OCI-LY3 (cell line): Measurements from ENCODE around the gene MAPK8IP2.
"Not testable (repeated sequence)": the region's sequence is repeated elsewhere in the genome, so short reads cannot be mapped to it uniquely, and the experiment has no call there.

Experiments
- EZH2phosphoT487 ChIP-seq: fragments of 200-600 bp; shearing (Covaris generic); IDR thresholded peaks from 2 replicates; pipeline ENCODE4 v1.6.1; 2018; ENCODE audit warnings: antibody characterized with exemption, mixed run types, low read depth
- TF ChIP-seq, protein P1 (sequence below): fragments of 200-600, 300-600 bp; sonication (generic); IDR thresholded peaks from 2 replicates; pipeline ENCODE4 v1.5.1; 2014; ENCODE audit warnings: antibody characterized with exemption, low read length, low read depth

DNA sequence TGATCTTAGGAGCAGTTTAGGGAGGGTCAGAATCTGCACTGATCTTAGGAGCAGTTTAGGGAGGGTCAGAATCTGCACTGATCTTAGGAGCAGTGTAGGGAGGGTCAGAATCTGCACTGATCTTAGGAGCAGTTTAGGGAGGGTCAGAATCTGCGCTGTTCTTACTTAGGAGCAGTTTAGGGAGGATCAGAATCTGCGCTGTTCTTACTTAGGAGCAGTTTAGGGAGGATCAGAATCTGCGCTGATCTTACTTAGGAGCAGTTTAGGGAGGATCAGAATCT lies 43.2 kb downstream of the MAPK8IP2 start:
- TF ChIP-seq, protein P1, sequence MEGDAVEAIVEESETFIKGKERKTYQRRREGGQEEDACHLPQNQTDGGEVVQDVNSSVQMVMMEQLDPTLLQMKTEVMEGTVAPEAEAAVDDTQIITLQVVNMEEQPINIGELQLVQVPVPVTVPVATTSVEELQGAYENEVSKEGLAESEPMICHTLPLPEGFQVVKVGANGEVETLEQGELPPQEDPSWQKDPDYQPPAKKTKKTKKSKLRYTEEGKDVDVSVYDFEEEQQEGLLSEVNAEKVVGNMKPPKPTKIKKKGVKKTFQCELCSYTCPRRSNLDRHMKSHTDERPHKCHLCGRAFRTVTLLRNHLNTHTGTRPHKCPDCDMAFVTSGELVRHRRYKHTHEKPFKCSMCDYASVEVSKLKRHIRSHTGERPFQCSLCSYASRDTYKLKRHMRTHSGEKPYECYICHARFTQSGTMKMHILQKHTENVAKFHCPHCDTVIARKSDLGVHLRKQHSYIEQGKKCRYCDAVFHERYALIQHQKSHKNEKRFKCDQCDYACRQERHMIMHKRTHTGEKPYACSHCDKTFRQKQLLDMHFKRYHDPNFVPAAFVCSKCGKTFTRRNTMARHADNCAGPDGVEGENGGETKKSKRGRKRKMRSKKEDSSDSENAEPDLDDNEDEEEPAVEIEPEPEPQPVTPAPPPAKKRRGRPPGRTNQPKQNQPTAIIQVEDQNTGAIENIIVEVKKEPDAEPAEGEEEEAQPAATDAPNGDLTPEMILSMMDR = not testable (repeated sequence)
- TF ChIP-seq EZH2phosphoT487 = not testable (repeated sequence)
